Astrocyte of the spinal cord (primary cell): Measurements from ENCODE around the gene SAMD11.
"Not testable (repeated sequence)": the region's sequence is repeated elsewhere in the genome, so short reads cannot be mapped to it uniquely, and the experiment has no call there.

Experiments
- DNase-seq: peaks from one replicate; pipeline ENCODE4 v3.0.0; 2011; ENCODE audit warnings: low read depth, low spot score
- H3K4me3 ChIP-seq: 2 replicates; pipeline ENCODE4 v1.5.1; 2011; ENCODE audit warnings: low read depth, mild to moderate bottlenecking, low read length, moderate library complexity
- in situ Hi-C: cut with HindIII; loops from 2 replicates; pipeline ENCODE4 v1.10.0; 2017; ENCODE audit warnings: low sequenced_read_pairs
- TF ChIP-seq, protein P1 (sequence below): IDR thresholded peaks from 2 replicates; pipeline ENCODE4 v1.5.1; 2012; ENCODE audit warnings: low read depth, mild to moderate bottlenecking, low read length, inconsistent platforms

SAMD11 gene

DNA sequence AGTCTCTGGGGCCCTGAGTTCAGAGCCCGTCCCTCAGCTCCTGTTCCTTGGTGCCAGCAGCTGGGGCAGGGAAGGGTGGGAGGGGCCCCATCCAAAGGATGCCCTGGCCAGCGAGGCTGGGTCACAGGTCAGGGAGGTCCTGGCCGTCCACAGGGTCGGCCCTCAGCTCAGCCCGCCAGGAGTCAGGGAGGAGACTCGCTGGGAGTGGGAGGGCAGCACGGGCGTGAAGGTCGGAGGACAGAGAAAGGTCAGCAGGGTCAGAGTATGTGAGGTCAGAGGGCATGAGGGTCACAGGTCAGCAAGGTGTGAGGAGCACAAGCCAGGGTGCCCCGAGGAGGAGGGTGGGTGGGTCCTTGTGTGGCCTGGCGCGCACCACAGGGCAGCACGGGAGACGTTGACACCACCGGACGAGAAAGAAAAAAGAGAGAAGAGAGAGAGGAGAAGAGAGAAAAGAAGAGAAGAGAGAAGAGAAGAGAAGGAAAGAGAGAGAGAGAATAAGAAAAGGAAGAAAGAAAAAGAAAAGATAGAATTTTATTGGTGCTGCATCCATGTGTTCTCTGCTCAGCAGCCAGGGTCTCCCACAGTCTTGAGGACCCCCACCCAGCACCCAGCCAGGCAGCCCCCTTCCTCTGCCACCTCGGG lies 51.1 kb downstream of the SAMD11 start:
- DNase-seq: no peak
- TF ChIP-seq, protein P1, sequence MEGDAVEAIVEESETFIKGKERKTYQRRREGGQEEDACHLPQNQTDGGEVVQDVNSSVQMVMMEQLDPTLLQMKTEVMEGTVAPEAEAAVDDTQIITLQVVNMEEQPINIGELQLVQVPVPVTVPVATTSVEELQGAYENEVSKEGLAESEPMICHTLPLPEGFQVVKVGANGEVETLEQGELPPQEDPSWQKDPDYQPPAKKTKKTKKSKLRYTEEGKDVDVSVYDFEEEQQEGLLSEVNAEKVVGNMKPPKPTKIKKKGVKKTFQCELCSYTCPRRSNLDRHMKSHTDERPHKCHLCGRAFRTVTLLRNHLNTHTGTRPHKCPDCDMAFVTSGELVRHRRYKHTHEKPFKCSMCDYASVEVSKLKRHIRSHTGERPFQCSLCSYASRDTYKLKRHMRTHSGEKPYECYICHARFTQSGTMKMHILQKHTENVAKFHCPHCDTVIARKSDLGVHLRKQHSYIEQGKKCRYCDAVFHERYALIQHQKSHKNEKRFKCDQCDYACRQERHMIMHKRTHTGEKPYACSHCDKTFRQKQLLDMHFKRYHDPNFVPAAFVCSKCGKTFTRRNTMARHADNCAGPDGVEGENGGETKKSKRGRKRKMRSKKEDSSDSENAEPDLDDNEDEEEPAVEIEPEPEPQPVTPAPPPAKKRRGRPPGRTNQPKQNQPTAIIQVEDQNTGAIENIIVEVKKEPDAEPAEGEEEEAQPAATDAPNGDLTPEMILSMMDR: no peak
- no peak overlapping the region for H3K4me3 ChIP-seq
- in situ Hi-C loops: no loop called here

DNA sequence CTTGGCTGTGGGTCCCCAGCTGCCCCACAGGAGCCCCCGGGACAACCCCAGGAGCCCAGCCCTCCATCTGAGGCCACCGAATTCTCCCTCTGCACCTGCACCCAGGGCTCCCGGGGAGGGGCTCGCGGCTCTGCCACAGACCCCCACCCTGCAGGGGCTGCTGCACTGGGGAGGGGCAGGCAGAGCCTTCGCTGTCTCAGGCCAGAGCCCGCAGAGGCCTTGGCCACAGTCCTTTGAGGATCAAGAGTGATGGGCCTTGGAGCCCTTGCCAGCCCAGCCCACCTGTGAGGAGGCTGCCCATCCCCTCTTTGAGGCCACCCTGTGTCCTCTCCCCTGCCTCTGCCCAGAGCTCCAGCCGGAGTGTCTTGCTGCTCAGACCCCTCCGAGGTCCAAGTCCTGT lies 51.6 kb downstream of the SAMD11 start:
- DNase-seq: no peak
- in situ Hi-C loops: no loop called here
- no peak overlapping the region for H3K4me3 ChIP-seq
- TF ChIP-seq, protein P1: no peak

DNA sequence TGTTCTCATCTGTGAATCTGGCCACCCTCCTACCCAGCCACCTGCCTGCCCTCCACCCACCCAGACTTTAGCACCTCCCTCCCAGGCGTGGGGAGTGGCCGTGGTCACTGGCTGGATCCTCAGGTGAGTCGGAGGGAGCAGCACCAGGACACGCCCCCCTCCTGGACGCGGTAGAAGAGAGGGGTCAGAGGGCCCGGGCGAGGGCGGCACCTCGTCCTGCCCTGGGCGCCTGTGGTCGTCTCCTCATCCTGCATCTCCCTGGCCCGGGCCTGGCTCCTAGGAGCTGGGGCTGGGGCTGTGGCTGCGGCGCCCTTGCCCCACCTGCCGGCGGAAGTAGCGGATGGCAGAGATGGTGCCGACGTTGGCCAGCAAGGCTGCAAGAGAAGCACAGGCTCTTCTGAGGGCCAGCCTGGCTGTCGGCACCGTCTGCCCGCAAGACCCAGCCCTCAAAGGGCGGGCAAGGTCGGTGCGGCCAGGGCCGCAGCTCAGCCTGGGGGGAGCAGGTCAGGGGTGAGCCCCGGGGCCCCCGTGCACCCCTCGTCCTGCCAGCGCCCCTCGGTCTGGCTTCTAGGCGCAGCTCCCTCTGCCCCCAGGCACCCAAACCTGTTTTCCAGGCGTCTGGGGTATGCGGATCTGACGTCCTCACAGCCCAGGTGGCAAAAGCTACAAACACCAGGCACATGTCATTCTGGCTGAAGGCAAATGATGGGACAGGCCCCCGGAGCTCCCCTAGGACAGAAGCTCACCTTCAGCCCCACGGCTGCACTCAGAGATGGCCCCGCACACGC lies 52.4 kb downstream of the SAMD11 start:
- DNase-seq: peak; percentile 73
- in situ Hi-C loops: no loop called here
- H3K4me3 ChIP-seq: no peak overlapping the region
- TF ChIP-seq, protein P1: peak; percentile 83

DNA sequence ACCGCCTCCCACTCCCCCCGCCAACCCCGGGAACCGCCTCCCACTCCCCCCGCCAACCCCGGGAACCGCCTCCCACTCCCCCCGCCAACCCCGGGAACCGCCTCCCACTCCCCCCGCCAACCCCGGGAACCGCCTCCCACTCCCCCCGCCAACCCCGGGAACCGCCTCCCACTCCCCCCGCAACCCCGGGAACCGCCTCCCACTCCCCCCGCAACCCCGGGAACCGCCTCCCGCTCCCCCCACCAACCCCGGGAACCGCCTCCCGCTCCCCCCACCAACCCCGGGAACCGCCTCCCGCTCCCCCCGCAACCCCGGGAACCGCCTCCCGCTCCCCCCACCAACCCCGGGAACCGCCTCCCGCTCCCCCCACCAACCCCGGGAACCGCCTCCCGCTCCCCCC lies 53.1 kb downstream of the SAMD11 start:
- DNase-seq, H3K4me3 ChIP-seq, in situ Hi-C loops: not testable (repeated sequence)

DNA sequence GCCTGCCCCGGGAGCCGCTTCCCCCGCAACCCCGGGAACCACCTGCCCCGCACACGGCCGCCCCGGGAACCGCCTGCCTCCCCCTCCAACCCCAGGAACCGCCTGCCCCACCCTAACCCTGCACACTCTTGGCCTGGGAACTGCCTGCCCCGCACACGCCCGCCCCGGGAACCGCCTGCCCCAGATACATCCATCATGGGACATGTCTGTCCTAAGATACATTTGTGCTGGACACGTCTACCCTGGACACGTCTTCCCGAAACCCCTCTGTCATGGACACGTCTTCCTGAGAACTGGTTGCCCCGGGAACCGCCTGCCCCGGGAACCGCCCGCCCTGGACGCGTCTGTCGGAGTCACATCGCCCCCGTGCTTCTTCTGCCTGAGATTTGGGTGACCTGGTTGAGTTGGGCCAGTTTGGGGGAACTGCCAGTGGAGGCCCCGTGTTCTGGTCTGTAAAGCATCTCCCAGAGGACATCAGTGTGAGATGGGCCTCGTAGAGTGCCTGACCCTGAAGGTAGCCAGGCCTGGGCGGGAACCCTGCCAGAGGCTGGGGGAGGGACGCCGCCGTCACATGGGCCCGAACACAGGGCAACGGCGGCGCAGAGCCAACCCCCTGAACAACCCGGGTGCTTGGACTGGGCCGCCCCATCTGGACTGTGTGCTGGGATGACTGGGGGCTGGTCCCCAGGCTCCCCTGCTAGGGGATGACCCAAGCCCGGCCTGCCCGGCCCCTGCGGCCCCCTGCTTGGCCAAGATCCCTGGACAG lies 54.5 kb downstream of the SAMD11 start:
- no peak overlapping the region for H3K4me3 ChIP-seq
- TF ChIP-seq, protein P1: no peak
- in situ Hi-C loops: no loop called here
- DNase-seq: no peak

DNA sequence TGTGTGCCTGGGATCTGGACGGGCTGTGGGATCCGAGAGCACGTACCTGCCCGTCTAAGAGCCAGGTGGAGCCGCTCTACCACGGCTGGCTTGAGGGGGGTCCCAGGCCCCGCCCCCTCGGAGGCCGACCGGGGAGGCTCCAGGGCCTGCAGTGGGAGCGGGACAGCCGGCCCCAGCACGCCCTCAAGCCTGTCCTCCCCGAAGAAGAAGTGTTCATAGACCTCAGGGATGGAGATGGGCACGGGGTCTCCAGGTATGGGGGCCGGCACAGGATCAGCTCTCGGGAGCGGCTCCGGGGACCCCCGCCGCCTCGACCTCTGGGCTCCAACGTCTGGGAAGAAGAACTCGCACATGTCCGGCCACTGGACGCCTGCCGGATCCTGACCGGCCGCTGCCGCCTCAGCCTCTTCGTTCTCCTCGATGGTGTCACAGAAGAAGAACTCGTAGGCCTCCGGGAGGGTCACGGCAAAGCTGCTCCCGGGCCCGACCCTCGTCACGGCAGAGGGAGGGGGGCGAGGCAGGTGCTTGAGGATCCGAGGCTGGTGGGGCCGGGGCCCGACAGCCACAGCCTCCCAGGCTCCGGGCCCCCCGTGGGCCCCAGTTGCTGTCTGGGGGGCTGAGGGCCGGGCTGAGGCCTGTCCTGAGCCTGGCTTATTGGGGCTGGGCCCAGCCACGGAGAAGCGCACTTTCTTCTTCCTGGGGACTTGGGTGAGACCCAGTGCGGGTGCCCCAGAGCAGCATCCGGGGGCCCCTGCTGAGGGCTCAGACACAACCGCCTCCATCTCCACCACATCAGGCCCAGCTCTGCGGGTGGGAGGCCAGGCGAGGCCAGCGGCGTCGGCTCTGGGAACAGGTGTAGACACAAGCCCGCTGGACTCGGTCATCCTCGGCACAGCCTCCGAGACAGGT lies 55.4 kb downstream of the SAMD11 start:
- TF ChIP-seq, protein P1: no peak
- DNase-seq: no peak
- H3K4me3 ChIP-seq: no peak overlapping the region
- in situ Hi-C loops: no loop called here
